GM10266 (cell line): Measurements from ENCODE around the gene RAMACL.

Experiments used
- DNase-seq: peaks from one replicate; pipeline ENCODE4 v3.0.0; 2012; ENCODE audit errors: extremely low spot score
- CTCF ChIP-seq: IDR thresholded peaks from 2 replicates; pipeline ENCODE4 v1.5.1; 2012; ENCODE audit warnings: mild to moderate bottlenecking, low read depth; ENCODE audit not compliant: control insufficient read depth, insufficient read depth; ENCODE audit errors: missing control alignments

Gene RAMACL

GRCh38 chr6:166595949-166596348 lies 9.5 kb upstream of the RAMACL start:
- no peak for DNase-seq
- no peak for TF ChIP-seq CTCF

- no peak for TF ChIP-seq CTCF
- no peak for DNase-seq
Observed at GRCh38 chr6:166595061-166595780, 8.7 kb upstream of the RAMACL start.

GRCh38 chr6:166592821-166593220 lies 6.3 kb upstream of the RAMACL start:
- no peak for TF ChIP-seq CTCF
- DNase-seq = no peak

GRCh38 chr6:166591961-166592520 lies 5.6 kb upstream of the RAMACL start:
- no peak for DNase-seq

GRCh38 chr6:166591026-166591425 lies 4.5 kb upstream of the RAMACL start:
- TF ChIP-seq CTCF = no peak

More at GRCh38 chr6:166591961-166592520, 5.6 kb upstream of the RAMACL start:
- TF ChIP-seq CTCF = no peak

GRCh38 chr6:166589786-166590574 lies 3.5 kb upstream of the RAMACL start:
- no peak for TF ChIP-seq CTCF
- no peak for DNase-seq

More at GRCh38 chr6:166591026-166591425, 4.5 kb upstream of the RAMACL start:
- DNase-seq = no peak
